Activated naive CD8-positive, alpha-beta T cell treated with anti-CD3 and anti-CD28 coated beads, Interleukin-2, amount 10 ng/mL, durations not matched to agents 7 days and 5 days (primary cell): ENCODE data around the gene EIF4A2. TPM values are rescaled to one million over a fixed set of nuclear protein-coding genes. Genes with fewer than 3 reads are reported as not detected.
"Not testable (repeated sequence)": the region's sequence is repeated elsewhere in the genome, so short reads cannot be mapped to it uniquely, and the experiment has no call there.

Experiments
- ATAC-seq: fragments of 150-1000 bp; cut with Tn5 transposase; one replicate; pipeline ENCODE4 v1.10.0; 2021; ENCODE audit warnings: low read depth, moderate library complexity
- POLR2A ChIA-PET: fragments of 350-600 bp; sonication (Branson Sonifier 250); formaldehyde crosslinking; loops from one replicate; lab custom pipeline; 2021; ENCODE audit warnings: antibody characterized with exemption; lab: Charles Lee
- DNase-seq: peaks from one replicate; pipeline ENCODE4 v3.0.0; 2021
- H3K27ac Mint-ChIP-seq: one replicate; pipeline ENCODE4 v1.8.0; 2022; ENCODE audit warnings: mild to moderate bottlenecking, mixed read lengths
- H3K27me3 Mint-ChIP-seq: one replicate; pipeline ENCODE4 v1.8.0; 2022; ENCODE audit warnings: mild to moderate bottlenecking, moderate library complexity, mixed read lengths
- H3K36me3 Mint-ChIP-seq: one replicate; pipeline ENCODE4 v1.8.0; 2021; ENCODE audit warnings: mild to moderate bottlenecking, mixed read lengths
- H3K4me1 Mint-ChIP-seq: one replicate; pipeline ENCODE4 v1.8.0; 2021; ENCODE audit warnings: mixed read lengths
- H3K4me3 Mint-ChIP-seq: one replicate; pipeline ENCODE4 v1.8.0; 2022; ENCODE audit warnings: mild to moderate bottlenecking, moderate library complexity, mixed read lengths
- H3K9me3 Mint-ChIP-seq: one replicate; pipeline ENCODE4 v1.8.0; 2021; ENCODE audit warnings: mixed read lengths
- total RNA-seq, 2 experiments: library from RNA; stranded (reverse); gene quantifications; one replicate each; pipeline ENCODE4 v1.2.3, GENCODE V29; 2021

The EIF4A2 gene
- total RNA-seq, 2 experiments from 2014 or later = 479 to 483 TPM

DNA sequence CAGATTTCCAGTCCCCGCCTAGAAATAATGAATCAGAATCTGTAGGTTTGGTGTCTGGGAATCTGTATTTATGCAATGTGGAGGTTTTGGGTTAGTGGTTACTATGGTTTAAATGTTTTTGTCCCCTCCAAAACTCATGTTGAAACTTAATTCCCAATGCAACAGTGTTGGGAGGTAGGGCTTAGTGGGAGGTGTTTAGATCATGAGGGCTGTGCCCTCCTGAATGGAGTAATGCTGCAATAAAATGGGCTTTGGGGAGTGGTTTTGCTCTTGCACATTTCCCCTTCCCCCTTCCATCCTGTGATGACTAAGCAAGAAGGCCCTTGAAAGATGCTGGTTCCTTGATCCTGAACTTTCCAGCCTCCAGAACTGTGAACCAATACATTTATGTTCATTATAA lies 32.1 kb downstream of the EIF4A2 start:
- ATAC-seq = no peak
- Mint-ChIP-seq H3K27ac (no peak overlapping the region), H3K9me3 (no peaks in the 10 kb centered on the region), H3K4me3 (no peak overlapping the region), H3K36me3 (no peaks in the 10 kb centered on the region), H3K4me1 (peaks cover 7% of the 10 kb centered on the region), H3K27me3 (no peaks in the 10 kb centered on the region)
- DNase-seq = no peak
- POLR2A ChIA-PET = no interaction called here

GRCh38 chr3:186818516-186818915 lies 35.1 kb downstream of the EIF4A2 start:
- POLR2A ChIA-PET = interaction anchor here (1.0 to 1.2 kb wide), 2 partner anchors 35 to 202 kb away, joined by 3 to 4 read pairs; partner anchors contain the start of gene EIF4A2
- Mint-ChIP-seq H3K27me3 (no peaks in the 10 kb centered on the region), H3K9me3 (no peaks in the 10 kb centered on the region), H3K27ac (no peak overlapping the region), H3K36me3 (no peaks in the 10 kb centered on the region), H3K4me1 (peaks cover 9% of the 10 kb centered on the region), H3K4me3 (no peak overlapping the region)
- ATAC-seq (no peak), DNase-seq (no peak)

DNA sequence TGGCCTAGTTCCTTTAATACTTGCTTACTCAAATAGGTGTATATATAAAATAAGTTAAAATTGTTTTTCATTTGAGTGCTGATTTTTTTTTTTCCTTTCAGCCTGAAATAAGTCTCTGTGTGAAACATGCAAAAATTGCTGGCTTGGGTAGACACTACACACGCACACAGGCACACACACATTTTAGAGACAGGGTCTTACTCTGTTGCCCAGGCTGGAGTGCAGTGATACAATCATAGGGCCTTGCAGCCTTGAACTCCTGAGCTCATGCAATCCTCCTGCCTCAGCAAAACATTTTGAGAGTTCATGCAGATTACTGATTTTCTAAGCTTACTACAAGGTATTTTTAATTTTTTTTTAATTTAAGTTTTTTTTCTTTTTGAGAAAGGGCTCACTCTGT lies 35.6 kb downstream of the EIF4A2 start:
- Mint-ChIP-seq H3K36me3 (no peaks in the 10 kb centered on the region), H3K27me3 (no peaks in the 10 kb centered on the region), H3K4me1 (peaks cover 9% of the 10 kb centered on the region), H3K27ac (no peak overlapping the region), H3K4me3 (no peak overlapping the region), H3K9me3 (no peaks in the 10 kb centered on the region)
- ATAC-seq (no peak), DNase-seq (no peak)
- POLR2A ChIA-PET = interaction anchor here (1.0 to 1.4 kb wide), 2 partner anchors 36 to 202 kb away, joined by 3 to 4 read pairs; partner anchors contain the start of gene EIF4A2

DNA sequence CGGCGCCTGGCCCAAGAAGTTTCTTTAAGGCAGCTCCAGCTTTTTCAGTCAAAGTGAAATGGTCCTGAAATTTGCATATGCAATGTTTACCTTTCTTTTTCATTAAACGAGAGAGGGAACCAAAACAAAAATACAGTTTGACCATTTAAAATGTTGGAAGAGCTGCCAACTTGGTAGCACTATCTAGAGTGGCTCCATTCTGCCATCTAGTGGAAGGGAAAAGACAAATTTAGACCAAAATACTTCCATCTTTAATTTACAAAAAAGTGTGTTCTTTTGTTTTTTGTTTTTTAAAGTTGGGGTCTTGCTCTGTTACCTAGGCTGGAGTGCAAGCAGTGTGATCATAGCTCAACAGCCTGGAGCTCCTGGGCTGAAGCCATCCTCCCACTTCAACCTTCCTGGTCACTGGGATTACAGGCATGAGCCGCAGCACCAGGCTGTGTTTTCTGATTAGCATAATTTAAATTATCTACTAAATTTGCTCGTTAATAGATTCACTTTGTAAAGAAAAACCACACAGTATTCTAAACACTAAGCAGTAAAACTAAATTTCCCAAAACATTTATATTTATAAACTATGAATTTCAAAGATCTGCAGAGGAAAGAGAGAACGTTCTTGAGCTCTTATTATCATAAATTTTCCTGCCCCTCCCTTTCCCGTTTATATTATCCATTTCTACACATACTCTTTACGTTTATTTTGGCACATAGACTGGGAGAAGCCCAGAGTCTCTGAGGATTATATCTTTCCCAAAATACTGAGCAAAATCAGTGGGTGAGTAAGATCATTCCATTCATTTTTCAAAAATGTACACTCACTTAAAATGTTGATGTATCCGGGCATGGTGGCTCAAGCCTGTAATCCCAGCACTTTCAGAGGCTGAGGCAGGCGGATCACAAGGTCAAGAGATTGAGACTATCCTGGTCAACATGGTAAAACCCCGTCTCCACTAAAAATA lies 38.3 kb downstream of the EIF4A2 start:
- POLR2A ChIA-PET = interaction anchor here (0.7 to 1.5 kb wide), 4 partner anchors 24 to 207 kb away, joined by 3 to 10 read pairs (median 3); partner anchors contain the start of gene EIF4A2
- no peak for DNase-seq
- no peak for ATAC-seq
- no peak overlapping the region for H3K27ac Mint-ChIP-seq
- H3K27me3 Mint-ChIP-seq = peaks cover 3% of the 10 kb centered on the region
- no peaks in the 10 kb centered on the region for H3K9me3 Mint-ChIP-seq
- H3K4me1 Mint-ChIP-seq = peaks cover 18% of the 10 kb centered on the region
- no peak overlapping the region for H3K4me3 Mint-ChIP-seq
- no peaks in the 10 kb centered on the region for H3K36me3 Mint-ChIP-seq

DNA sequence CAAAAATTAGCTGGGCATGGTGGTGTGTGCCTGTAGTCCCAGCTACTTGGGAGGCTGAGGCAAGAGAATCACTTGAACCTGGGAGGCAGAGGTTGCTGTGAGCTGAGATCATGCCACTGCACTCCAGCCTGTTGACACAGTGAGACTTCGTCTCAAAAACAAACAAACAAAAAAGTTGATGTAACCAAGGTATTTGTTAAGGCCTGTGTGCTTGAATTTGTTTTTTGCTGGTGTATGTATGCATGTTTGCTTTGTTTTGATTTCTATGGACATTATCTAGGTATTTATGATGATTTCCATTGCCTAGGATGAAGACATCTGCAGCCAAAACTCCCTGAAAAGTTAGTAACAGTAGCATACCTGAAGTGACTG lies 39.0 kb downstream of the EIF4A2 start:
- H3K36me3 Mint-ChIP-seq = not testable (repeated sequence)

DNA sequence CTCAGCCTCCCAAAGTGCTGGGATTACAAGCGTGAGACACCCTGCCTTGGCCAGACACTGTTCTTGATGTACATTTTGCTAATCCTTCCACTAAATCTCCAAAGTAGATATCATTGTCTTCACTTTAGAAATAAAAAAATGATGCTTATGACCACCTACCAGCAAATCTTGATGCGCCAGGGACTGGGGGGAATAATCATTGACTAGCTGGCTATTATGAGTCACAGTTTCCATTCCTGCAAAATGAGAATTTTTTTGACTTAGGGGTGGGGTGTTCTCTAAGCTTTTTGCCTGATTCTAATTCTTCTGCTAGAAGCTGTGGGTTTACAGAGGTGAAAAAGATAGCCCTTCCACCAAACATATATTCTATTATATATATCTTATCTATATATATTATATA lies 40.0 kb downstream of the EIF4A2 start:
- DNase-seq (no peak), ATAC-seq (no peak)
- Mint-ChIP-seq H3K27me3 (peaks cover 10% of the 10 kb centered on the region), H3K9me3 (no peaks in the 10 kb centered on the region), H3K27ac (no peak overlapping the region), H3K36me3 (no peaks in the 10 kb centered on the region), H3K4me1 (peaks cover 22% of the 10 kb centered on the region), H3K4me3 (no peak overlapping the region)
- POLR2A ChIA-PET = no interaction called here

More for the DNA sequence above, 39.0 kb downstream of the EIF4A2 start:
- H3K4me1 Mint-ChIP-seq = peaks cover 19% of the 10 kb centered on the region
- POLR2A ChIA-PET = interaction anchor here (1.1 to 1.5 kb wide), 2 partner anchors 39 to 109 kb away, joined by 3 to 10 read pairs; partner anchors contain the start of gene EIF4A2
- not testable (repeated sequence) for H3K4me3 Mint-ChIP-seq, ATAC-seq, DNase-seq, H3K27ac Mint-ChIP-seq, H3K9me3 Mint-ChIP-seq, H3K27me3 Mint-ChIP-seq

GRCh38 chr3:186824430-186825139 lies 41.2 kb downstream of the EIF4A2 start:
- no peaks in the 10 kb centered on the region for H3K9me3 Mint-ChIP-seq
- peaks cover 21% of the 10 kb centered on the region for H3K27me3 Mint-ChIP-seq
- POLR2A ChIA-PET = interaction anchor here (1.3 to 1.9 kb wide), 2 partner anchors 18 to 41 kb away, joined by 3 to 13 read pairs; partner anchors contain the start of gene EIF4A2
- H3K4me1 Mint-ChIP-seq = peaks cover 23% of the 10 kb centered on the region
- H3K36me3 Mint-ChIP-seq = no peaks in the 10 kb centered on the region
- no peak overlapping the region for H3K4me3 Mint-ChIP-seq
- no peak for DNase-seq
- no peak overlapping the region for H3K27ac Mint-ChIP-seq
- no peak for ATAC-seq

- Mint-ChIP-seq H3K27ac (no peak overlapping the region), H3K9me3 (no peaks in the 10 kb centered on the region), H3K36me3 (no peaks in the 10 kb centered on the region), H3K27me3 (peaks cover 29% of the 10 kb centered on the region), H3K4me1 (peaks cover 26% of the 10 kb centered on the region), H3K4me3 (peak overlapping the region; percentile 83)
- DNase-seq (peak; percentile 53), ATAC-seq (peak; percentile 22)
- POLR2A ChIA-PET = interaction anchor here (1.3 to 1.9 kb wide), 2 partner anchors 18 to 42 kb away, joined by 3 to 13 read pairs; partner anchors contain the start of gene EIF4A2
These were observed 42.0 kb downstream of the EIF4A2 start for GRCh38 chr3:186825294-186825821.

- Mint-ChIP-seq H3K27me3 (peaks cover 33% of the 10 kb centered on the region), H3K4me1 (peaks cover 26% of the 10 kb centered on the region), H3K36me3 (no peaks in the 10 kb centered on the region), H3K4me3 (peak overlapping the region; percentile 83), H3K9me3 (no peaks in the 10 kb centered on the region), H3K27ac (peak overlapping the region; percentile 11)
- POLR2A ChIA-PET = interaction anchor here (1.3 to 2.9 kb wide), 3 partner anchors 19 to 43 kb away, joined by 3 to 28 read pairs (median 13); partner anchors contain the start of gene EIF4A2
- ATAC-seq (no peak), DNase-seq (no peak)
These were observed 42.6 kb downstream of the EIF4A2 start for GRCh38 chr3:186825872-186826409.

DNA sequence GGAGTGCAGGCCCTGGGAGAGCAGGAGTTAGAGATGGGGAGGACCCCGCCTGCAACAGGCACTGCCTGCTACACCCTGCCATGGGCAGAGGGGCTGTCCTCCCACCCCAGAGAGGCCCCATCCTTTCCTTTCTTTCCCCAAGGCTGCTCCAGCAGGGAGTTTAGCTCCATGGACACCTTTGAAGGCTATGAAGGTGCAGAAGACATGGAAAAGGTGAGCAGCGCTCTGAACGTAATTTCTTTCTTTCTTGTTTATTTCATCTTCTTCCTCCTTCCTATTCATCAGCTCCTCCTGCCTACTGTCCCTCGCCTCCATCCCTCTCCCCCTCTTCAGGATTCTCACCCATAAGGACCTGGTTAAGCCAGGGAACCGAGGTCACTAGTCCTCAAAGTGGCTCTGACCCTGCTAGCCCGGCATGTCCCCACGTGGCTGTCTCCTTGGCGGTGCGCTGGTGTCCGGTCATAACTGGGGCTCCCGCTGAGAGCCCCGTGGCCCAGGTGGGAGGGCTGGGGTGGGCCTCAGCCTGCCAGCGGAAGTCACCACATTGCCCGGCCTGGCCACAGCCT lies 43.1 kb downstream of the EIF4A2 start:
- DNase-seq (peak; percentile 43), ATAC-seq (peak; percentile 5)

GRCh38 chr3:186826976-186827857 lies 43.8 kb downstream of the EIF4A2 start:
- POLR2A ChIA-PET = interaction anchor here (0.6 to 2.9 kb wide), 14 partner anchors 20 to 335 kb away, joined by 3 to 28 read pairs (median 6); partner anchors contain the start of genes DNAJB11, EIF4A2, RFC4 and RPL39L
- peaks cover 46% of the 10 kb centered on the region for H3K27me3 Mint-ChIP-seq
- no peaks in the 10 kb centered on the region for H3K36me3 Mint-ChIP-seq
- peak overlapping the region; percentile 83 for H3K4me3 Mint-ChIP-seq
- H3K4me1 Mint-ChIP-seq = peaks cover 24% of the 10 kb centered on the region
- DNase-seq (peak; percentile 94), ATAC-seq (peak; percentile 92)
- no peaks in the 10 kb centered on the region for H3K9me3 Mint-ChIP-seq
- peak overlapping the region; percentile 67 for H3K27ac Mint-ChIP-seq

More for the DNA sequence above, 43.1 kb downstream of the EIF4A2 start:
- POLR2A ChIA-PET = interaction anchor here (1.2 to 2.9 kb wide), 9 partner anchors 19 to 313 kb away, joined by 5 to 28 read pairs (median 6); partner anchors contain the start of genes DNAJB11, EIF4A2, RFC4 and RPL39L
- H3K4me3 Mint-ChIP-seq = peak overlapping the region; percentile 83
- no peaks in the 10 kb centered on the region for H3K36me3 Mint-ChIP-seq
- peaks cover 39% of the 10 kb centered on the region for H3K27me3 Mint-ChIP-seq
- no peaks in the 10 kb centered on the region for H3K9me3 Mint-ChIP-seq
- H3K27ac Mint-ChIP-seq = peak overlapping the region; percentile 9
- peaks cover 26% of the 10 kb centered on the region for H3K4me1 Mint-ChIP-seq
